Fibroblast of upper back skin (primary cell): ENCODE measurements around the gene OGDH.

Experiments
- DNase-seq: peaks from one replicate; pipeline ENCODE4 v3.0.0-alpha.2; 2013

Gene OGDH

GRCh38 chr7:44618753-44619152, 12.3 kb downstream of the OGDH start:
- no peak for DNase-seq

- no peak for DNase-seq
Observed at GRCh38 chr7:44621034-44621749, 14.8 kb downstream of the OGDH start.

- no peak for DNase-seq
Observed at GRCh38 chr7:44621750-44622103, 15.3 kb downstream of the OGDH start.

- no peak for DNase-seq
Observed at GRCh38 chr7:44622342-44623151, 16.1 kb downstream of the OGDH start.

- no peak for DNase-seq
Observed at GRCh38 chr7:44624318-44624717, 17.9 kb downstream of the OGDH start.

- no peak for DNase-seq
Observed at GRCh38 chr7:44625526-44626471, 19.4 kb downstream of the OGDH start.

GRCh38 chr7:44626620-44627019, 20.2 kb downstream of the OGDH start:
- no peak for DNase-seq

- DNase-seq: no peak
Observed at GRCh38 chr7:44629829-44630522, 23.5 kb downstream of the OGDH start.

GRCh38 chr7:44630792-44631457, 24.5 kb downstream of the OGDH start:
- DNase-seq: no peak

GRCh38 chr7:44631458-44632115, 25.2 kb downstream of the OGDH start:
- DNase-seq: peak; percentile 13

- no peak for DNase-seq
Observed at GRCh38 chr7:44632196-44632595, 25.8 kb downstream of the OGDH start.

GRCh38 chr7:44633254-44634186, 27.1 kb downstream of the OGDH start:
- DNase-seq: peak; percentile 88

- no peak for DNase-seq
Observed at GRCh38 chr7:44634187-44634838, 27.9 kb downstream of the OGDH start.

- no peak for DNase-seq
Observed at GRCh38 chr7:44634839-44635591, 28.6 kb downstream of the OGDH start.

GRCh38 chr7:44636041-44636584, 29.7 kb downstream of the OGDH start:
- no peak for DNase-seq

- no peak for DNase-seq
Observed at GRCh38 chr7:44636926-44637325, 30.5 kb downstream of the OGDH start.

GRCh38 chr7:44637788-44638594, 31.6 kb downstream of the OGDH start:
- peak; percentile 57 for DNase-seq
